ENCODE data around the gene GP1BB.

GP1BB gene

DNA sequence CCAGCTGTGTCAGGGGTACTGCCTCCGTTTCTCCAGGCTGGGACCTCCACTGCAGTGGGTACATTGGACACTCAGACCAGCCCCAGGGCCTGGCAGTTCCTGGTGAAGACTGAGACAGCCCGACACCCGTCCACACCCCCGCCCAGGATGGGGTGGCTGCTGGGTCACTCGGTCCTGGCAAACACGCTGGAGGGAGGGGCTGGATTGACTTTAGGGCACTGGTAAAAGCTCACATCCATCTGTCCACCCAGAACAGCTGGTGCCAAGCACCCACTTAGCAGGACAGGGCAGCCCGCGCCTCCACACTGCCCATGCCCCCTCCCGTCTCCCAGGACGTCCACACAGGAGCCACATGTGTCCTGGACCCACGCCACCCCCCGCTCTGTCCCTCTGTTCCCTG lies 26.5 kb downstream of the GP1BB start:
- Mint-ChIP-seq H3K27ac (no peak overlapping the region), H3K36me3 (ENCODE audit: insufficient read depth) (no peaks in the 10 kb centered on the region), H3K27me3 (peaks cover 25 to 55% of the 10 kb centered on the region in 2 donors), H3K9me3 (no peaks in the 10 kb centered on the region), H3K4me1 (ENCODE audit: low read depth in 2 of 2) (no peaks in the 10 kb centered on the region), H3K4me3 (no peak overlapping the region)
- DNase-seq (no peak), ATAC-seq (replicated peaks) (no peak)

DNA sequence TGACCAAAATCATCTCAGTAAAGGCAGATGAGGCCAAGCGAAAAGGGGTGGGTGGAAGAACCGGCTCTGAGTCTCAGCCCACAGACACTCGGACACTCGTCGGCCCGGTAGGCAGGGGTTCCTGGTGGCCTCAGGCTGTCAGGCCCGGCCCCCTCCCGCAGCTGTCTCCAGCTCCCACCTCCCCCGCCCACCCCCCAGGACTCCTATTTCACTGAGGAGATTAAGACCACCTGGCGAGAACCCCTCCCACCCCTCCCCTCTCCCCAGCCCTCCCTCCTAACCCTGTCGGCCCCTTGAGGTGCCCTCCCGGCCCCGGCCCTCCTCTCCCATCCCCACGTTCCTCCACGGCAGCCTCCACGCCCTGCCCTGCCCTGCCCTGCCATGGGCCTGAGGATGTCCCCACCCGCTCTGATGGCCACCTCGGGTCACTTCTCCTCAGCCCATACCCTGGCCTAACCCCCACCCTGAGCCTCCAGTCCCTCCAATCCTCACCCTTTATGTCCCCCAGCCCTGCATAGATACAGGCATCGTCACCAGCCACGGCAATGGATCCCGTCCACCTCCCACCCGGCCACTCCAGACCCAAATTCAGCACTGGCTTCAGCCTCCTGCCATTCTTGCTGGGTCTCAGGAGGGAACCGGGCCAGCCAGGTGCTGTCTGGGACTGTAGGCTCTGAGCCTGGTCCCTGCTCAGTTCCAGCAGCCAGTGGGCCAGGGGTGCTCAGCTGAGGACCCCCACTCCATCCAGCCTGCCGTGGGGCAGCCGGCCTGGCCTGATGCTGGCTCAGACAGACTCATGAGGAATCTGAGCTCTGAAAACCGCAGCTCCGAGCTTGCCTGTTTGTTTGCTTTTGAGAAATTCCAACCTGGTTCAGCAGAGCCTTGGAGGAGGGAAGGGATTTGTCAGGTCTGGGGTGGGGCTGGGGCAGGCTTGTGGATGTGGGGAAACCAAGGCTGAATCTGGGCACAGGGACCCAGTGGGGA lies 27.5 kb downstream of the GP1BB start:
- Mint-ChIP-seq H3K9me3 (no peaks in the 10 kb centered on the region), H3K36me3 (ENCODE audit: insufficient read depth) (no peaks in the 10 kb centered on the region), H3K27ac (no peak overlapping the region), H3K27me3 (peaks cover 28 to 64% of the 10 kb centered on the region in 2 donors), H3K4me3 (no peak overlapping the region), H3K4me1 (ENCODE audit: low read depth in 2 of 2) (peaks cover 1 to 2% of the 10 kb centered on the region in 2 donors)
- no peak for DNase-seq
- ATAC-seq (replicated peaks) = no peak

GRCh38 chr22:19751497-19752245 lies 28.3 kb downstream of the GP1BB start:
- Mint-ChIP-seq H3K27ac (no peak overlapping the region), H3K4me1 (ENCODE audit: low read depth in 2 of 2) (peaks cover 4 to 8% of the 10 kb centered on the region in 2 donors), H3K9me3 (no peaks in the 10 kb centered on the region), H3K36me3 (ENCODE audit: insufficient read depth) (no peaks in the 10 kb centered on the region), H3K27me3 (peaks cover 35 to 73% of the 10 kb centered on the region in 2 donors), H3K4me3 (no peak overlapping the region)
- DNase-seq (no peak), ATAC-seq (replicated peaks) (no peak)

DNA sequence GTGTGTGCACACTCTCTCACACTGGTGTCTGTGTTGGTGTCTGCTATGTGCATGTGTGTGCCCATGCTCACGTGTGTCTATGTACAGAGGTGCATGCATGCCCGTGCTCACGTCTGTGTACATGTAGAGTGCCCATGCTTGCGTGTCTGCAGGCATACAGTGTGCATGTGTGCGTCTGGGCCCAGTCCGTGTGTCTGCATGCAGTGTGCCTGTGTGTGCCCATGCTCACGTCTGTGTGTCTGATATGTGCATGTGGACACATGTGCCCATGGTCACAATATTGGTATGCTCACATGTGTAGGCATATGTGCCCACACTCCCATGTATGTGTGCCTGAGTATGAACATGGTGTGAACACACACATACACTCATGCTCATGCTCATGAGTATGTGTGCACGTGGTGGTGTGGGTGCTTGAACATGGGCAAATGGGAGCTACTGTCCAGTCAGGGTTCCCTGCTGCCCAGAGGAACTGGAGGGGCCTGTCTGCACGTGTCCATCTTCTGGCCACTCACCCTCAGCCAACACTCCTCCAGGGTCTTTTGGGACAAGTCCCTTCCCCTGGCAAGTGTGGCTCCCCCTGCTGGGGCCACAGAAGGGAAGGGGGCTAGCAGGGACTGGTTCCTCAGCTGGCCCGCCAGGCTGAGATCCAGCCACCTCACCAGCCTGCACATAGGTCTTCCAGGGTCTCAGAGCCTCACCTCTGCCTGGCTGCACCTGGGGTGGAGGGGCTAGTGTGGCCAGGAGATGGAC lies 29.9 kb downstream of the GP1BB start:
- peaks cover 46 to 88% of the 10 kb centered on the region in 2 donors for H3K27me3 Mint-ChIP-seq

GRCh38 chr22:19753996-19754700 lies 30.8 kb downstream of the GP1BB start:
- H3K27ac Mint-ChIP-seq = no peak overlapping the region
- no peak for ATAC-seq (replicated peaks)
- H3K27me3 Mint-ChIP-seq = peaks cover 46 to 89% of the 10 kb centered on the region in 2 donors
- H3K9me3 Mint-ChIP-seq = no peaks in the 10 kb centered on the region
- H3K4me3 Mint-ChIP-seq = peak overlapping the region in 1 of 2 donors; percentile 20
- H3K36me3 Mint-ChIP-seq (ENCODE audit: insufficient read depth) = no peaks in the 10 kb centered on the region
- H3K4me1 Mint-ChIP-seq (ENCODE audit: low read depth in 2 of 2) = peaks cover 14% of the 10 kb centered on the region in 2 donors
- no peak for DNase-seq

More for the DNA sequence above, 29.9 kb downstream of the GP1BB start:
- DNase-seq = no peak
- Mint-ChIP-seq H3K9me3 (no peaks in the 10 kb centered on the region), H3K4me1 (ENCODE audit: low read depth in 2 of 2) (peaks cover 14% of the 10 kb centered on the region in 2 donors), H3K4me3 (no peak overlapping the region), H3K27ac (no peak overlapping the region), H3K36me3 (ENCODE audit: insufficient read depth) (no peaks in the 10 kb centered on the region)
- no peak for ATAC-seq (replicated peaks)

GRCh38 chr22:19754701-19755144 lies 31.4 kb downstream of the GP1BB start:
- ATAC-seq (replicated peaks) (no peak), DNase-seq (no peak)
- no peaks in the 10 kb centered on the region for H3K36me3 Mint-ChIP-seq (ENCODE audit: insufficient read depth)
- no peak overlapping the region for H3K27ac Mint-ChIP-seq
- H3K4me3 Mint-ChIP-seq = peak overlapping the region in 1 of 2 donors; percentile 20
- no peaks in the 10 kb centered on the region for H3K9me3 Mint-ChIP-seq
- H3K4me1 Mint-ChIP-seq (ENCODE audit: low read depth in 2 of 2) = peaks cover 17 to 18% of the 10 kb centered on the region in 2 donors
- peaks cover 51 to 91% of the 10 kb centered on the region in 2 donors for H3K27me3 Mint-ChIP-seq

DNA sequence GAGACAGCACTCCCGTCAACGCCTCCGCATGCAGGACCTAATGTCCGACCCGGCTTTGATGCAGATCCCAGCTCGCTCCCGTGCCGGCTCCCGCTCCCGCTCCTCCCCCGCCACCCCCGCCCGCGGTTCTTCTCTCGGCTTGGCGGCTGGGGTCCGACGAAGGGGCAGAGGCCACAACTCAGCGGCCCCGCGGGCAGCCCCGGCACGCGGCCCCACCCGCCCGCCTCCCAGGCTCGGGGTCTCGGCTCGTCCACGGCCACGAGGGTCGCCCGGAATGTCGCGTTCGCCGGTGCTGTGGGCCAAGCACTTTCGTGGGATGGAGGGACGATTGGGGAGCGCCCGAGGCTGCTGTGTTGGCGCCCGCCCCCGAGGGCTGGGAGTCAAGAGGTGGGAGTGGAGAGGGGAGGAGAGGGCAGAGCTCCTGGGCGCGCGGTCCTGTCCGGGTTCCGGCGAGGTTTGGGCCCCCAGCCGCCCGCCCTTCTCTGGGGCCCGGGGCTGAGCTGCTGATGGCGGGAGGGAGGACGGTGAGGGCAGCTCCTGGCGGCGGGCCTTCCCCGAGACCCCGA lies 31.9 kb downstream of the GP1BB start:
- Mint-ChIP-seq H3K27me3 (peaks cover 56 to 96% of the 10 kb centered on the region in 2 donors), H3K27ac (no peak overlapping the region), H3K4me1 (ENCODE audit: low read depth in 2 of 2) (peaks cover 22 to 23% of the 10 kb centered on the region in 2 donors), H3K9me3 (no peaks in the 10 kb centered on the region), H3K36me3 (ENCODE audit: insufficient read depth) (peaks cover 3% of the 10 kb centered on the region), H3K4me3 (no peak overlapping the region)
- DNase-seq = no peak
- ATAC-seq (replicated peaks) = no peak

GRCh38 chr22:19755722-19756287 lies 32.5 kb downstream of the GP1BB start:
- Mint-ChIP-seq H3K9me3 (no peaks in the 10 kb centered on the region), H3K27me3 (peaks cover 59 to 98% of the 10 kb centered on the region in 2 donors), H3K4me1 (ENCODE audit: low read depth in 2 of 2) (peaks cover 24% of the 10 kb centered on the region in 2 donors), H3K4me3 (peak overlapping the region; percentile 67 to 78), H3K27ac (no peak overlapping the region), H3K36me3 (ENCODE audit: insufficient read depth) (peaks cover 3% of the 10 kb centered on the region)
- no peak for ATAC-seq (replicated peaks)
- DNase-seq = no peak

DNA sequence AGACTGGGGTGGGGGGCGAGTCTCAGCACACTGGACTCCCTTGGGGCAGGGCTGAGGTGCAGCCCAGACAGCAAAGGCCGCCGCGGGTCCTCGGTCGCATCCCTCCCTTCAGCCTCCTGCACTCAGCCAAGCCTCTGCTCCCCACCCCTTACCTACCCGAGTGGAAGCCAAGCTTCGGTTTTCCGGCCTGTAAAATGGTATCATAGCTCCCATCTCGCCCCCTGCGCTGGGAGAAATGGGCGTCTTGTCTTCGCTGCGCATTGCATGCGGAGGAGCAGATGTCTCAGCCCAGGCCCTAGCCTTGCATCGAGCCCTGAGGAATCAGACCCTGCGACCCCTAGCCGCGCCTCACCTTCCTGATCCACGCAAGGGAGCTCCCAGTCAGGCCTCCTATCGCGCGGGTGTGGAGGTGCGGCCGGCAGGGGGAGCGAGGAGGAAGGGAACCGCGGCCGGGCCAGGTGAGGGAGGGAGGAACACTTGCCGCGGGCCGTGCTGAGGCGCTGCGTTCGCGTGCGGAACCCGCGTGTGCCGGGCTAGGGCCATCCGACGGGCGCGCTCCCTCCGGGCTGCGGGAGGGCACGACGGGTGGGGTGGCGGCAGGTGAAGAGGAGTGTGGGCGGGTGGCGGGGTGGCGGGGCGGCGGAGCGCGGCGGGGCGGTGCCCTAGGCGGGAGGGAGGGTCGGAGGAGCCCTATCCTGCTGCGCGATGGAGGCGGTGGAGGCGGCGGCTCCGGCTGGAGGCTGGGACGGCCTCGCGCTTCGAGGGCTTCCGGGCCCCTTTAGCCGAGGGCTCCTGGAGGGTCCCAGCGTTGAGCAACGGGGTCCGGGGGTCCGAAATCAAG lies 33.2 kb downstream of the GP1BB start:
- H3K4me3 Mint-ChIP-seq = peak overlapping the region; percentile 51 to 78
- H3K27ac Mint-ChIP-seq = no peak overlapping the region
- ATAC-seq (replicated peaks) = peak; percentile 74
- H3K27me3 Mint-ChIP-seq = peaks cover 55 to 94% of the 10 kb centered on the region in 2 donors
- DNase-seq = peak; percentile 35 to 47 (median 41)
- peaks cover 3% of the 10 kb centered on the region for H3K36me3 Mint-ChIP-seq (ENCODE audit: insufficient read depth)
- no peaks in the 10 kb centered on the region for H3K9me3 Mint-ChIP-seq
- peaks cover 24% of the 10 kb centered on the region in 2 donors for H3K4me1 Mint-ChIP-seq (ENCODE audit: low read depth in 2 of 2)

- H3K27me3 Mint-ChIP-seq = peaks cover 60 to 94% of the 10 kb centered on the region in 2 donors
- H3K27ac Mint-ChIP-seq = no peak overlapping the region
- H3K4me1 Mint-ChIP-seq (ENCODE audit: low read depth in 2 of 2) = peaks cover 24% of the 10 kb centered on the region in 2 donors
- H3K36me3 Mint-ChIP-seq (ENCODE audit: insufficient read depth) = peaks cover 3% of the 10 kb centered on the region
- ATAC-seq (replicated peaks) (no peak), DNase-seq (no peak)
- H3K9me3 Mint-ChIP-seq = no peaks in the 10 kb centered on the region
- H3K4me3 Mint-ChIP-seq = peak overlapping the region; percentile 71 to 78
These were observed 34.0 kb downstream of the GP1BB start for GRCh38 chr22:19757140-19757984.

Measured in effector memory CD8-positive, alpha-beta T cell (primary cell).